ENCODE measurements around the gene ADAMTSL1.

GRCh38 chr9:18700714-18701113 lies 226.8 kb downstream of the ADAMTSL1 start:
- TF ChIP-seq CTCF (IDR thresholded peaks at IDR 0.05; ENCODE audit: borderline replicate concordance, extremely low read depth, low read length, poor library complexity, severe bottlenecking) (no peak), EZH2 (IDR thresholded peaks at IDR 0.05; ENCODE audit: borderline replicate concordance, low read depth, low read length, severe bottlenecking) (no peak)

All from DND-41 (cell line).